ENCODE results near the gene MESD. TPM values are rescaled to one million over a fixed set of nuclear protein-coding genes. Genes with fewer than 3 reads are reported as not detected.
"Not testable (repeated sequence)": the region's sequence is repeated elsewhere in the genome, so short reads cannot be mapped to it uniquely, and the experiment has no call there.

The MESD gene
- total and polyA plus RNA-seq, 11 donors = 11.2 to 19.8 (median 14.8) TPM

DNA sequence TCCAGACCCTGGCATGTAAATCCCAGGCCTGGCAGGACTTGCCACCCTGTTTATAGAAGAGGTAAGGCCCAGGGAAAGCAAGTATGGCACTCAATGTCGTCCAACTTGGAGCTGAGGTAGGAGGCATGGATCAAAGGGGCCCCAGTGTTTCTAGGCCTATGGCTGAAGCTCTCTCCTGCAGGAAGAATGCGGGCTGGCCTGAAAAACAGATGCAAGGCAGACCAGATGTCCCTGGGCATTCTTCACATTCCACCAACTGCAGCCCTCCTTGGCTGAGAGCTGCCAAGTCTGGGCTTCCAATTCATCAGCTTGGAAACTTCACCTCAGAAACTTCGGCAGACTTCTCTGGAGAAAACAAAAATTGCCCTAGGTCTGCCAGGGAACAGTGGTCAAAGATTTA, 22.2 kb downstream of the MESD start:
- no peak overlapping the region for H3K27ac ChIP-seq
- 52 to 73% (median 57%) methylated on average over 3 of the region's 3 CpGs for WGBS, 4 donors
- peaks cover 0 to 4% (median 0%) of the 10 kb centered on the region in 12 donors for H3K4me1 ChIP-seq
- H3K9me3 ChIP-seq = peaks cover 0 to 15% (median 5%) of the 10 kb centered on the region in 12 donors
- ATAC-seq (no peak), DNase-seq (no peak)
- TF ChIP-seq POLR2A (IDR thresholded peaks at IDR 0.05) = no peak
- TF ChIP-seq, protein P1, sequence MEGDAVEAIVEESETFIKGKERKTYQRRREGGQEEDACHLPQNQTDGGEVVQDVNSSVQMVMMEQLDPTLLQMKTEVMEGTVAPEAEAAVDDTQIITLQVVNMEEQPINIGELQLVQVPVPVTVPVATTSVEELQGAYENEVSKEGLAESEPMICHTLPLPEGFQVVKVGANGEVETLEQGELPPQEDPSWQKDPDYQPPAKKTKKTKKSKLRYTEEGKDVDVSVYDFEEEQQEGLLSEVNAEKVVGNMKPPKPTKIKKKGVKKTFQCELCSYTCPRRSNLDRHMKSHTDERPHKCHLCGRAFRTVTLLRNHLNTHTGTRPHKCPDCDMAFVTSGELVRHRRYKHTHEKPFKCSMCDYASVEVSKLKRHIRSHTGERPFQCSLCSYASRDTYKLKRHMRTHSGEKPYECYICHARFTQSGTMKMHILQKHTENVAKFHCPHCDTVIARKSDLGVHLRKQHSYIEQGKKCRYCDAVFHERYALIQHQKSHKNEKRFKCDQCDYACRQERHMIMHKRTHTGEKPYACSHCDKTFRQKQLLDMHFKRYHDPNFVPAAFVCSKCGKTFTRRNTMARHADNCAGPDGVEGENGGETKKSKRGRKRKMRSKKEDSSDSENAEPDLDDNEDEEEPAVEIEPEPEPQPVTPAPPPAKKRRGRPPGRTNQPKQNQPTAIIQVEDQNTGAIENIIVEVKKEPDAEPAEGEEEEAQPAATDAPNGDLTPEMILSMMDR (IDR thresholded peaks at IDR 0.05) = no peak
- H3K36me3 ChIP-seq = peaks cover 0 to 38% (median 14%) of the 10 kb centered on the region in 9 donors
- intact Hi-C loops (cut with DNase I) = loop anchor here in 4 of 10 donors (5.0 kb wide), 3 partner anchors 190 to 510 kb away; partner anchors contain the start of gene CEMIP (in 1 of the 4)
- no peak overlapping the region for H3K4me3 ChIP-seq
- no peaks in the 10 kb centered on the region for H3K27me3 ChIP-seq

DNA sequence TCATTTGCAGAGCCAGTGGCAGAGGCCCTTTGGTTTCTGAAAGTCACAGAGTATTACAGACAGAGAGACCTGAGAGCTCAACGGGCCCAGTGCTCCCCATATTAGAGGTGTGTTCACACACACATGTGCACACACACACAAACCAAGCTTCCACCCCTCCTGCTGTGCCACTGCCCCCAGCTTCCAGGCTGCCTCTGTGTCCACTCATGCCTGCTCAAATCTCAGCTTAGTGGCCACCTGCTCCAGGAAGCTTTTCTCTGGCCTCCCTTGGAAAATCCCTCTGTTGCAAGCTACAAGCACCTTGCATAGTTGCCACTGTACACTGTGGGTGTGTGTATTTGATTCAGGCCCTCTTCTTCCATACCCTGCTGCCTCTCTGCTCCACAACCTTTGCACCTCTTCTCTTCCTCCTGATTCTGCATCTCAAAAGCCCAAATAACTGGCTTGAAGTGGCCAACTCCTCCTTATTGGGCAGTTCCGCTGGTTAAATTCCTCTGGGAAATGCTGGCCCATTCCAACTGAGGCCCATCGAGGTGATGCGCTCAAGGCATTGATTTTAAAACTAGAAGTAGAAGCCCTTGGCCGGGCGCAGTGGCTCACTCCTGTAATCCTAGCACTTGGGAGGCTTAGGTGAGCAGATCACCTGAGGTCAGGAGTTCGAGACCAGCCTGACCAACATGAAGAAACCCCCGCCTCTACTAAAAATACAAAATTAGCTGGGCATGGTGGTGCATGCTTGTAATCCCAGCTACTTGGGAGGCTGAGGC, 23.0 kb downstream of the MESD start:
- Histone ChIP-seq H3K4me1 (peaks cover 0 to 4% (median 0%) of the 10 kb centered on the region in 12 donors), H3K9me3 (peaks cover 0 to 15% (median 5%) of the 10 kb centered on the region in 12 donors), H3K27me3 (no peaks in the 10 kb centered on the region), H3K36me3 (peaks cover 0 to 38% (median 14%) of the 10 kb centered on the region in 9 donors), H3K4me3 (no peak overlapping the region), H3K27ac (no peak overlapping the region)
- DNase-seq (no peak), ATAC-seq (no peak)
- WGBS, 4 donors = 91 to 96% (median 95%) methylated on average over 8 of the region's 8 CpGs
- intact Hi-C loops (cut with DNase I) = loop anchor here in 4 of 10 donors (5.0 kb wide), 3 partner anchors 189 to 509 kb away; partner anchors contain the start of gene CEMIP (in 1 of the 4)
- TF ChIP-seq, protein P1 (IDR thresholded peaks at IDR 0.05) = no peak
- TF ChIP-seq POLR2A (IDR thresholded peaks at IDR 0.05) = no peak

DNA sequence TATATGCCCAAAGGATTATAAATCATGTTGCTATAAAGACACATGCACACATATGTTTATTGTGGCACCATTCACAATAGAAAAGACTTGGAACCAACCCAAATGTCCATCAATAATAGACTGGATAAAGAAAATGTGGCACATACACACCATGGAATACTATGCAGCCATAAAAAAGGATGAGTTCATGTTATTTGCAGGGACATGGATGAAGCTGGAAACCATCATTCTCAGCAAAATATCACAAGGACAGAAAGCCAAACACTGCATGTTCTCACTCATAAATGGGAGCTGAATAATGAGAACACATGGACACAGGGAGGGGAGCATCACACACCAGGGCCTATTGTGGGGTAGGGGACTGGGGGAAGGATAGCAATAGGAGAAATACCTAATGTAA, 24.2 kb downstream of the MESD start:
- not testable (repeated sequence) for H3K27me3 ChIP-seq, H3K27ac ChIP-seq, DNase-seq, ATAC-seq, H3K4me1 ChIP-seq, H3K4me3 ChIP-seq
- peaks cover 0 to 37% (median 17%) of the 10 kb centered on the region in 9 donors for H3K36me3 ChIP-seq
- peaks cover 0 to 15% (median 5%) of the 10 kb centered on the region in 12 donors for H3K9me3 ChIP-seq
- intact Hi-C loops (cut with DNase I) = loop anchor here in 4 of 10 donors (5.0 kb wide), 3 partner anchors 188 to 508 kb away; partner anchors contain the start of gene CEMIP (in 1 of the 4)

DNA sequence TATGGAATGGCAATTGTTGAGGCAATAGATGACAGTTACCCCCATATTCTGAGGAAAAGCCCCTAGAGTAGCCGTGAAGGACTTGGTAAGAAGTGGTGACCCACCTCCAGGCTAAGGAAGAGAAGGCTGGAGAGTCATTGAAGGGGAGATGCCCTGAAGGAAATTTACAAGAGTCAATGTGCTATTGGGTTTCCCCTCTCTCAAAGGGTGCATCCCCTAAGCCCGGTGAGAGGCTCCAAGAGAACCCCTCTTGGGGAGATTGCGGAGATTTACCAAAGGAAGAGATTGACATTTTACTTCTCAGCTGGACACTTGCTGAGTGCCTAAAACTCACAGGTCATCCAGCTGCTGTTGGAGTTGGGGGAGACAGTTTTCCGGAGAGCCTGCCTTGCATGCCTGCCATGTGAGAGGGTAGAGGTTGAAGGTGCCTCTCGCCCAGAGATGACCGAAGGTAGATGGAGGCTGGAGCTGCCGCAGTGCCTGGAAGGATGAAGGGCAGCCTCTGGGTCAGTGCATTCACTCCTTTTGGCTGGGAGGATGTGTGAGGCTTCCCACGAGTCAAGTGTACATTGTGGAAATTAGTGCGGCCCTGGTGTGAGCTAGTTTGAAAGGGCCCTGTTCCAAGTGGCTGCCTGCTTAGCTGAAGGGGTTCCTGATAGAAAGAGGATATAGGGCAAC, 30.7 kb downstream of the MESD start:
- H3K4me1 ChIP-seq = peaks cover 0 to 10% (median 0%) of the 10 kb centered on the region in 12 donors
- no peaks in the 10 kb centered on the region for H3K27me3 ChIP-seq
- TF ChIP-seq POLR2A (IDR thresholded peaks at IDR 0.05) = no peak
- TF ChIP-seq, protein P1 (IDR thresholded peaks at IDR 0.05) = no peak
- no peak for ATAC-seq
- no peak overlapping the region for H3K4me3 ChIP-seq
- H3K9me3 ChIP-seq = peaks cover 0 to under 1% (median 0%) of the 10 kb centered on the region in 12 donors
- no peak for DNase-seq
- H3K27ac ChIP-seq = no peak overlapping the region
- intact Hi-C loops (cut with DNase I) = no loop called here
- WGBS, 4 donors = 94 to 98% (median 97%) methylated on average over 9 of the region's 9 CpGs
- peaks cover 0 to 28% (median 5%) of the 10 kb centered on the region in 9 donors for H3K36me3 ChIP-seq

Data from heart left ventricle (tissue), 16 donors.